HG03045 (cell line): ENCODE data around the gene SMOC2.

Source experiments
- ATAC-seq: cut with Tn5 transposase; IDR thresholded peaks from one replicate; pipeline ENCODE4 v1.9.1; 2021; ENCODE audit warnings: mild to moderate bottlenecking, moderate library complexity; ENCODE audit not compliant: unreplicated experiment

Gene SMOC2

GRCh38 chr6:168441434-168442391 lies 729 bp downstream of the SMOC2 start:
- ATAC-seq, result no peak

- no peak for ATAC-seq
Observed at GRCh38 chr6:168442646-168443045, 1.7 kb downstream of the SMOC2 start.

- no peak for ATAC-seq
Observed at GRCh38 chr6:168447282-168447681, 6.3 kb downstream of the SMOC2 start.

- ATAC-seq, result no peak
Observed at GRCh38 chr6:168447700-168448099, 6.7 kb downstream of the SMOC2 start.

- no peak for ATAC-seq
Observed at GRCh38 chr6:168448243-168448855, 7.4 kb downstream of the SMOC2 start.

GRCh38 chr6:168450917-168451316 lies 9.9 kb downstream of the SMOC2 start:
- no peak for ATAC-seq

- no peak for ATAC-seq
Observed at GRCh38 chr6:168451805-168452517, 11.0 kb downstream of the SMOC2 start.

- no peak for ATAC-seq
Observed at GRCh38 chr6:168452685-168453377, 11.8 kb downstream of the SMOC2 start.

- ATAC-seq, result no peak
Observed at GRCh38 chr6:168455847-168456530, 15.0 kb downstream of the SMOC2 start.

GRCh38 chr6:168456907-168457652 lies 16.1 kb downstream of the SMOC2 start:
- ATAC-seq, result no peak

GRCh38 chr6:168457653-168457934 lies 16.6 kb downstream of the SMOC2 start:
- ATAC-seq, result no peak

GRCh38 chr6:168458101-168458500 lies 17.1 kb downstream of the SMOC2 start:
- no peak for ATAC-seq

GRCh38 chr6:168459572-168459971 lies 18.6 kb downstream of the SMOC2 start:
- no peak for ATAC-seq

- ATAC-seq, result no peak
Observed at GRCh38 chr6:168462289-168462853, 21.4 kb downstream of the SMOC2 start.

- no peak for ATAC-seq
Observed at GRCh38 chr6:168464546-168464945, 23.6 kb downstream of the SMOC2 start.

- ATAC-seq, result no peak
Observed at GRCh38 chr6:168468045-168468444, 27.1 kb downstream of the SMOC2 start.

GRCh38 chr6:168469521-168469920 lies 28.5 kb downstream of the SMOC2 start:
- ATAC-seq, result no peak

- ATAC-seq, result no peak
Observed at GRCh38 chr6:168469926-168470325, 28.9 kb downstream of the SMOC2 start.

- ATAC-seq, result no peak
Observed at GRCh38 chr6:168472363-168472762, 31.4 kb downstream of the SMOC2 start.

GRCh38 chr6:168473197-168473596 lies 32.2 kb downstream of the SMOC2 start:
- no peak for ATAC-seq
